Measurements from ENCODE around the gene PHLDB1.

The PHLDB1 gene

GRCh38 chr11:118615976-118616371, 8.6 kb downstream of the PHLDB1 start:
- H3K27ac ChIP-seq (ENCODE audit: low read depth, low read length), result no peak overlapping the region
- H3K36me3 ChIP-seq (ENCODE audit: control insufficient read depth, insufficient read depth, low read length), result no peaks in the 10 kb centered on the region
- H3K4me1 ChIP-seq (ENCODE audit: control insufficient read depth, insufficient read depth, low read length), result peaks cover 64% of the 10 kb centered on the region
- peaks cover 5% of the 10 kb centered on the region for H3K27me3 ChIP-seq (ENCODE audit: control insufficient read depth, insufficient read depth, low read length)
- H3K9ac ChIP-seq (ENCODE audit: low read length), result peak overlapping the region; percentile 8
- H3K9me3 ChIP-seq (ENCODE audit: control insufficient read depth, insufficient read depth, low read depth, low read length), result no peaks in the 10 kb centered on the region
- H3K4me3 ChIP-seq (ENCODE audit: low read depth, low read length), result peak overlapping the region; percentile 22; the same call in 1 of the 2 replicates

GRCh38 chr11:118618115-118618990, 10.9 kb downstream of the PHLDB1 start:
- no peaks in the 10 kb centered on the region for H3K27me3 ChIP-seq (ENCODE audit: control insufficient read depth, insufficient read depth, low read length)
- no peak overlapping the region for H3K27ac ChIP-seq (ENCODE audit: low read depth, low read length)
- H3K36me3 ChIP-seq (ENCODE audit: control insufficient read depth, insufficient read depth, low read length), result no peaks in the 10 kb centered on the region
- no peak overlapping the region for H3K9ac ChIP-seq (ENCODE audit: low read length)
- H3K9me3 ChIP-seq (ENCODE audit: control insufficient read depth, insufficient read depth, low read depth, low read length), result no peaks in the 10 kb centered on the region
- peaks cover 69% of the 10 kb centered on the region for H3K4me1 ChIP-seq (ENCODE audit: control insufficient read depth, insufficient read depth, low read length)
- no peak overlapping the region for H3K4me3 ChIP-seq (ENCODE audit: low read depth, low read length)

GRCh38 chr11:118618991-118619375, 11.6 kb downstream of the PHLDB1 start:
- no peaks in the 10 kb centered on the region for H3K36me3 ChIP-seq (ENCODE audit: control insufficient read depth, insufficient read depth, low read length)
- H3K9me3 ChIP-seq (ENCODE audit: control insufficient read depth, insufficient read depth, low read depth, low read length), result no peaks in the 10 kb centered on the region
- no peaks in the 10 kb centered on the region for H3K27me3 ChIP-seq (ENCODE audit: control insufficient read depth, insufficient read depth, low read length)
- H3K4me3 ChIP-seq (ENCODE audit: low read depth, low read length), result no peak overlapping the region
- no peak overlapping the region for H3K9ac ChIP-seq (ENCODE audit: low read length)
- H3K4me1 ChIP-seq (ENCODE audit: control insufficient read depth, insufficient read depth, low read length), result peaks cover 65% of the 10 kb centered on the region
- H3K27ac ChIP-seq (ENCODE audit: low read depth, low read length), result no peak overlapping the region

- no peak overlapping the region for H3K9ac ChIP-seq (ENCODE audit: low read length)
- no peaks in the 10 kb centered on the region for H3K9me3 ChIP-seq (ENCODE audit: control insufficient read depth, insufficient read depth, low read depth, low read length)
- H3K4me3 ChIP-seq (ENCODE audit: low read depth, low read length), result no peak overlapping the region
- no peaks in the 10 kb centered on the region for H3K27me3 ChIP-seq (ENCODE audit: control insufficient read depth, insufficient read depth, low read length)
- H3K4me1 ChIP-seq (ENCODE audit: control insufficient read depth, insufficient read depth, low read length), result peaks cover 59% of the 10 kb centered on the region
- no peak overlapping the region for H3K27ac ChIP-seq (ENCODE audit: low read depth, low read length)
- no peaks in the 10 kb centered on the region for H3K36me3 ChIP-seq (ENCODE audit: control insufficient read depth, insufficient read depth, low read length)
Observed at GRCh38 chr11:118619444-118620197, 12.2 kb downstream of the PHLDB1 start.

GRCh38 chr11:118620529-118621070, 13.2 kb downstream of the PHLDB1 start:
- H3K27me3 ChIP-seq (ENCODE audit: control insufficient read depth, insufficient read depth, low read length), result no peaks in the 10 kb centered on the region
- peak overlapping the region; percentile 55; the same call in 1 of the 2 replicates for H3K27ac ChIP-seq (ENCODE audit: low read depth, low read length)
- H3K4me3 ChIP-seq (ENCODE audit: low read depth, low read length), result peak overlapping the region; percentile 77
- peak overlapping the region; percentile 42 for H3K9ac ChIP-seq (ENCODE audit: low read length)
- peaks cover 56% of the 10 kb centered on the region for H3K4me1 ChIP-seq (ENCODE audit: control insufficient read depth, insufficient read depth, low read length)
- H3K36me3 ChIP-seq (ENCODE audit: control insufficient read depth, insufficient read depth, low read length), result peaks cover 10% of the 10 kb centered on the region
- no peaks in the 10 kb centered on the region for H3K9me3 ChIP-seq (ENCODE audit: control insufficient read depth, insufficient read depth, low read depth, low read length)

GRCh38 chr11:118621071-118621783, 13.8 kb downstream of the PHLDB1 start:
- peaks cover 53% of the 10 kb centered on the region for H3K4me1 ChIP-seq (ENCODE audit: control insufficient read depth, insufficient read depth, low read length)
- H3K9me3 ChIP-seq (ENCODE audit: control insufficient read depth, insufficient read depth, low read depth, low read length), result no peaks in the 10 kb centered on the region
- H3K27me3 ChIP-seq (ENCODE audit: control insufficient read depth, insufficient read depth, low read length), result no peaks in the 10 kb centered on the region
- H3K9ac ChIP-seq (ENCODE audit: low read length), result peak overlapping the region; percentile 52
- H3K4me3 ChIP-seq (ENCODE audit: low read depth, low read length), result peak overlapping the region; percentile 77
- peak overlapping the region; percentile 66 for H3K27ac ChIP-seq (ENCODE audit: low read depth, low read length)
- H3K36me3 ChIP-seq (ENCODE audit: control insufficient read depth, insufficient read depth, low read length), result peaks cover 13% of the 10 kb centered on the region

- Histone ChIP-seq H3K9me3 (ENCODE audit: control insufficient read depth, insufficient read depth, low read depth, low read length) (no peaks in the 10 kb centered on the region), H3K4me1 (ENCODE audit: control insufficient read depth, insufficient read depth, low read length) (peaks cover 48% of the 10 kb centered on the region), H3K36me3 (ENCODE audit: control insufficient read depth, insufficient read depth, low read length) (peaks cover 15% of the 10 kb centered on the region), H3K27ac (ENCODE audit: low read depth, low read length) (peak overlapping the region; percentile 66; the same call in 1 of the 2 replicates), H3K4me3 (ENCODE audit: low read depth, low read length) (peak overlapping the region; percentile 77), H3K27me3 (ENCODE audit: control insufficient read depth, insufficient read depth, low read length) (no peaks in the 10 kb centered on the region), H3K9ac (ENCODE audit: low read length) (peak overlapping the region; percentile 52)
Observed at GRCh38 chr11:118621784-118622375, 14.5 kb downstream of the PHLDB1 start.

- no peaks in the 10 kb centered on the region for H3K9me3 ChIP-seq (ENCODE audit: control insufficient read depth, insufficient read depth, low read depth, low read length)
- H3K27ac ChIP-seq (ENCODE audit: low read depth, low read length), result no peak overlapping the region
- peaks cover 47% of the 10 kb centered on the region for H3K4me1 ChIP-seq (ENCODE audit: control insufficient read depth, insufficient read depth, low read length)
- H3K36me3 ChIP-seq (ENCODE audit: control insufficient read depth, insufficient read depth, low read length), result peaks cover 23% of the 10 kb centered on the region
- peak overlapping the region; percentile 77 for H3K4me3 ChIP-seq (ENCODE audit: low read depth, low read length)
- H3K9ac ChIP-seq (ENCODE audit: low read length), result no peak overlapping the region
- no peaks in the 10 kb centered on the region for H3K27me3 ChIP-seq (ENCODE audit: control insufficient read depth, insufficient read depth, low read length)
Observed at GRCh38 chr11:118622376-118623268, 15.2 kb downstream of the PHLDB1 start.

- Histone ChIP-seq H3K27ac (ENCODE audit: low read depth, low read length) (no peak overlapping the region), H3K9me3 (ENCODE audit: control insufficient read depth, insufficient read depth, low read depth, low read length) (no peaks in the 10 kb centered on the region), H3K4me1 (ENCODE audit: control insufficient read depth, insufficient read depth, low read length) (peaks cover 41% of the 10 kb centered on the region), H3K4me3 (ENCODE audit: low read depth, low read length) (no peak overlapping the region), H3K27me3 (ENCODE audit: control insufficient read depth, insufficient read depth, low read length) (no peaks in the 10 kb centered on the region), H3K36me3 (ENCODE audit: control insufficient read depth, insufficient read depth, low read length) (peaks cover 29% of the 10 kb centered on the region), H3K9ac (ENCODE audit: low read length) (no peak overlapping the region)
Observed at GRCh38 chr11:118623269-118623655, 15.8 kb downstream of the PHLDB1 start.

Data from HUES6 (cell line).